ENCODE measurements around the gene ELK1. TPM values are rescaled to one million over a fixed set of nuclear protein-coding genes. Genes with fewer than 3 reads are reported as not detected.

ELK1 gene
- 16.0 and 24.2 TPM in 2 replicates for total RNA-seq

GRCh38 chrX:47650164-47651042 is at the start of gene ELK1:
Gene ELK1 (minus strand): TSS chrX:47650563. CDS start chrX:47641441, 9,122 bp downstream.

DNA sequence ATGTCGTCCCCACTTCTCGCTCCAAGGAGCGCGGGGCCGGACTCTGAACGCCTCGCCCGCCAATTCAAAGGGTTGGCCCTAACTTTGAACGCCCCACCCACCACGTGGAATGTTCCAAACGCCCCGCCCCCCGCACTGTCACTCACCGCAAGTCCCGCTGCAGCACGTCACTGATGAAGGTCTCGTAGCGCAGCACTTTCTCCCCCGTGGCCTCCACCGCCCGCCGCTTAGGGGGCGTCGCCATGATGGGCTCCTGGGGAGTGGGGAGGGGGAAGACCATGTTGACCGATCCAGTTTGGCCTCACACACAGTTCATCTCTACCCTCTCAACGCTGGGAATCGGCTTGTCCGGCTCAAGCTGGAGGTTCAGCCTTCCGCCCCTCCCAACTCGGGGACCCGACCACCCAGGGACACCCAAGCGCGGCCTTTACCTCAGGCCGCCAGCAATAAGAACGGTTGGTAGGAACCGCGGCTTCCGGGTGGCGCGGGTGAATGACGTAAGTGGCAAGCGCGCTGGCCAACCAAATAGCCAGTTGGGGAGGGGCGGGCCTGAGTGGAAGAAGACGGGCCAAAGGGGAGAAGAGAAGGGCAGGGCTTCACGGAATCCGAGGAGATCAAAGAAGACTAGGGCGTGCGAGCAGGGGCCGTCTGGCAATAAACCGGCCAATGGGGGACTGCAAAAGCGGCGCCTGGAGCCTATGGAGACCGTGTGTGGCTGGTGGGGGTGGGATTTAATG is 8.5 kb upstream of the ELK1 start, which contains the start of gene UXT:
UXT (minus strand) TSS at position 497 of the 737 bp plus-strand sequence; CDS start at position 244, 253 bp downstream.

DNA sequence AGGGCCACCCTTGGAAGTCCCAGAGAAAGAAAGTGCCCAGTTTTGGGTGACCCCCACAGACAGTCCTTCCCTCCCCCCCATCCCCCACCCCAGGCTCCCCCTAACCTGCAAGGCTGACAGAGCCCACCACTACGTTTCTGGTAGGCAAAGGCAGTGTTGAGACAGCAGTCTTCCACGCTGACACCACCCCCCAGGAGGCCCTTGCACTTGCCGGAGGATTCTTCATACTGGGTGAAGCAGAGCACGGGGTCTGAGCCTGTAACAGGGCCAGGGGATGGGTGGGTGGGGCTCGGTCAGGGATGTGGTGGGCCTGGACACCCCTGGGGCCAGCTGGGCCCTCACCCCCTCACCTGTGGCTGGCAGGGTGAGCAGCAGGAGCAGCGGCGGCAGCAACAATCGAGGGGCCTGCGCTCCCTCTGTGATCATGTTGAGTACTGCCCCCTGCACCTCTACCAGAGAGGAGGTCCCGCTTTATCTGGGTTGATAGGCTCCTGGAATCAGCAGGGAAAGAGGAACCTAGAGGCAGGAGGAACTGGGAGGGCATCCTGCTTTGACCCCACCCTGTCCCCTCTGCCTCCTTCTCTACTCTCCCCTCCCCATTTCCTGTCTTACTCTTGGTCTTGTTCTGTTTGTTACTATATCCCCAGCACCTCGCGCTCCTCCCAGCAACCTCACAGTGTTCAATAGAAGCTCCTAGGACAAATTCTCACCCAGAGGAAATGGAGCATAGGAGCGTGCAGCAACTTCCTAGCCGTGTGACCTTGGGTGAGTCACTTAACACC is 20.8 kb downstream of the ELK1 start, which contains the start of gene CFP:
CFP (minus strand) TSS at position 512 of the 782 bp plus-strand sequence; CDS start at position 426, 86 bp downstream.

GRCh38 chrX:47619486-47620302 is 30.7 kb downstream of the ELK1 start, which contains the start of gene SYN1:
Gene SYN1 (minus strand): TSS chrX:47619857. CDS start chrX:47619728, 129 bp downstream.

Other genes with a start within 250 kb of the ELK1 start
- 5.3 and 7.8 TPM in 2 replicates for gene ZNF41, start 167.3 kb downstream of the ELK1 start, total RNA-seq
- 13.4 and 20.3 TPM in 2 replicates for gene ARAF, start 89.4 kb downstream of the ELK1 start, total RNA-seq
- 1,164 and 1,671 TPM in 2 replicates for gene TIMP1, start 68.1 kb downstream of the ELK1 start, total RNA-seq
- gene SYN1, start 30.7 kb downstream of the ELK1 start, total RNA-seq = under 0.01 and 0.14 TPM in 2 replicates
- 0.05 and 0.30 TPM in 2 replicates for gene CFP, start 20.6 kb downstream of the ELK1 start, total RNA-seq
- gene UXT, start 8.6 kb upstream of the ELK1 start, total RNA-seq = 57.9 and 125 TPM in 2 replicates
- 8.0 and 9.2 TPM in 2 replicates for gene ZNF81, start 186.3 kb upstream of the ELK1 start, total RNA-seq